ENCODE measurements around the gene RAB33B.
A peak's percentile ranks its signal among the peaks of the same experiment; 100 is the strongest.

The RAB33B gene

GRCh38 chr4:139453041-139453370 is 915 bp upstream of the RAB33B start:
- peak; percentile 71 for DNase-seq (ENCODE audit: low spot score)
- in situ Hi-C loops (cut with MboI; ENCODE audit: low sequenced_read_pairs, unreplicated experiment) = no loop called here
- no peak for TF ChIP-seq CTCF (IDR thresholded peaks at IDR 0.05; ENCODE audit: borderline replicate concordance, control extremely low read depth, extremely low read depth, insufficient read depth, missing control alignments)

- TF ChIP-seq CTCF (IDR thresholded peaks at IDR 0.05; ENCODE audit: borderline replicate concordance, control extremely low read depth, extremely low read depth, insufficient read depth, missing control alignments) = peak; percentile 19
- DNase-seq (ENCODE audit: low spot score) = peak; percentile 96
- in situ Hi-C loops (cut with MboI; ENCODE audit: low sequenced_read_pairs, unreplicated experiment) = no loop called here
These were observed 380 bp upstream of the RAB33B start for GRCh38 chr4:139453371-139454110.

- no peak for DNase-seq (ENCODE audit: low spot score)
- in situ Hi-C loops (cut with MboI; ENCODE audit: low sequenced_read_pairs, unreplicated experiment) = no loop called here
- TF ChIP-seq CTCF (IDR thresholded peaks at IDR 0.05; ENCODE audit: borderline replicate concordance, control extremely low read depth, extremely low read depth, insufficient read depth, missing control alignments) = no peak
These were observed 1.2 kb downstream of the RAB33B start for GRCh38 chr4:139455126-139455538.

GRCh38 chr4:139457318-139457717 is 3.4 kb downstream of the RAB33B start:
- TF ChIP-seq CTCF (IDR thresholded peaks at IDR 0.05; ENCODE audit: borderline replicate concordance, control extremely low read depth, extremely low read depth, insufficient read depth, missing control alignments) = no peak

GRCh38 chr4:139458543-139458942 is 4.6 kb downstream of the RAB33B start:
- TF ChIP-seq CTCF (IDR thresholded peaks at IDR 0.05; ENCODE audit: borderline replicate concordance, control extremely low read depth, extremely low read depth, insufficient read depth, missing control alignments) = no peak
- DNase-seq (ENCODE audit: low spot score) = no peak
- in situ Hi-C loops (cut with MboI; ENCODE audit: low sequenced_read_pairs, unreplicated experiment) = no loop called here

More at GRCh38 chr4:139457318-139457717, 3.4 kb downstream of the RAB33B start:
- DNase-seq (ENCODE audit: low spot score) = no peak
- in situ Hi-C loops (cut with MboI; ENCODE audit: low sequenced_read_pairs, unreplicated experiment) = no loop called here

GRCh38 chr4:139458999-139459398 is 5.1 kb downstream of the RAB33B start:
- TF ChIP-seq CTCF (IDR thresholded peaks at IDR 0.05; ENCODE audit: borderline replicate concordance, control extremely low read depth, extremely low read depth, insufficient read depth, missing control alignments) = no peak
- in situ Hi-C loops (cut with MboI; ENCODE audit: low sequenced_read_pairs, unreplicated experiment) = no loop called here
- DNase-seq (ENCODE audit: low spot score) = no peak

Data from GM13976 (cell line).